Measurements from ENCODE around the gene NMNAT1. TPM values are rescaled to one million over a fixed set of nuclear protein-coding genes. Genes with fewer than 3 reads are reported as not detected.

The NMNAT1 gene
- polyA plus RNA-seq, 2 of the 4 experiments (the other 2 are of a cell fraction) = 3.2 to 4.9 TPM

- Histone ChIP-seq H3K4me2 (no peak overlapping the region), H3K4me1 (no peaks in the 10 kb centered on the region), H3K9me3 (no peaks in the 10 kb centered on the region), H3K27ac (no peak overlapping the region), H3K4me3 (no peak overlapping the region)
- TF ChIP-seq ZNF302 (CRISPR knock-in tag; IDR thresholded peaks at IDR 0.05) (no peak), NPAS2 (CRISPR knock-in tag; IDR thresholded peaks at IDR 0.05; ENCODE audit: borderline replicate concordance) (no peak), KDM5A (IDR thresholded peaks at IDR 0.05) (no peak), KDM1A (IDR thresholded peaks at IDR 0.05; ENCODE audit: low read depth) (no peak), JUNB (IDR thresholded peaks at IDR 0.05) (no peak), CHD4 (IDR thresholded peaks at IDR 0.05; ENCODE audit: borderline replicate concordance) (no peak), ZSCAN20 (CRISPR knock-in tag; IDR thresholded peaks at IDR 0.05) (no peak), HOXA7 (CRISPR knock-in tag; IDR thresholded peaks at IDR 0.05) (no peak), CHD2 (IDR thresholded peaks at IDR 0.05; ENCODE audit: low read length, partially characterized antibody) (no peak), CEBPB (IDR thresholded peaks at IDR 0.05) (no peak), BHLHE40 (IDR thresholded peaks at IDR 0.05; ENCODE audit: low read depth, low read length) (no peak), MAZ (IDR thresholded peaks at IDR 0.05; ENCODE audit: borderline replicate concordance, low read depth, low read length) (no peak)
- no peak for FAIRE-seq
- no peak for ATAC-seq
- WGBS (ENCODE audit: missing lambda C conversion rate) = 45% methylated on average over 6 of the region's 6 CpGs
- POLR2A ChIA-PET = no interaction called here
- CTCF ChIA-PET = no interaction called here
- DNase-seq (ENCODE audit: low read depth in 1 of 2, low spot score in 1 of 2) = no peak
Measured at GRCh38 chr1:9985001-9985400, 41.7 kb downstream of the NMNAT1 start.

DNA sequence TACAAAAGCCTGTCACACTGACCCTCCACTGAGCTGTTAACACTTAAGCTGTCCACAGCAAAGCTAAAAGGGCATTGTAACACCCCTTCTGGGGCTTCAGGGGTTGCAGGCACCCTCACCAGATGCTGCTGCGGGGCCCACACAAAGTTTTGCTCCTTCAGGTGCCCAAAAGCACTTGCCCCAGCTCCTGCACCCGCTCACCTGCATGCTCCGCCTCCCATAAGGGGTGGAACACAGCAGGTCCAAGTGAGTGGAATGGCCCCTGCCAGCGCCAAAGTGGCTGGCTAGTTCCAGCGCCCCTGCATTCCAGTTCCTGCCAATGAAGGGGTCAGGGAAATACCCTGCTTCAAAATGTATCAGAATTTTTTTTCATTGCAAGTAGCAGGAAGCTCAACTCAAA is 46.5 kb downstream of the NMNAT1 start:
- ChIA-PET CTCF (interaction anchor here (1.0 kb wide), 1 partner anchor 163 kb away, joined by 3 read pairs; no protein-coding TSS in a partner anchor), POLR2A (no interaction called here)
- DNase-seq (ENCODE audit: low read depth in 1 of 2, low spot score in 1 of 2) = no peak
- no peak for TF ChIP-seq RARB (CRISPR knock-in tag; IDR thresholded peaks at IDR 0.05)
- no peak for TF ChIP-seq KDM1A (IDR thresholded peaks at IDR 0.05; ENCODE audit: low read depth)
- TF ChIP-seq EHF (CRISPR knock-in tag; IDR thresholded peaks at IDR 0.05) = no peak
- TF ChIP-seq, protein P1, sequence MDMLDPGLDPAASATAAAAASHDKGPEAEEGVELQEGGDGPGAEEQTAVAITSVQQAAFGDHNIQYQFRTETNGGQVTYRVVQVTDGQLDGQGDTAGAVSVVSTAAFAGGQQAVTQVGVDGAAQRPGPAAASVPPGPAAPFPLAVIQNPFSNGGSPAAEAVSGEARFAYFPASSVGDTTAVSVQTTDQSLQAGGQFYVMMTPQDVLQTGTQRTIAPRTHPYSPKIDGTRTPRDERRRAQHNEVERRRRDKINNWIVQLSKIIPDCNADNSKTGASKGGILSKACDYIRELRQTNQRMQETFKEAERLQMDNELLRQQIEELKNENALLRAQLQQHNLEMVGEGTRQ (IDR thresholded peaks at IDR 0.05) = no peak
- TF ChIP-seq MAFK (IDR thresholded peaks at IDR 0.05; ENCODE audit: partially characterized antibody) = no peak
- TF ChIP-seq POLR2AphosphoS2 (conservative IDR thresholded peaks at IDR 0.05; ENCODE audit: low read length) = no peak
- TF ChIP-seq RCOR1 (IDR thresholded peaks at IDR 0.05; ENCODE audit: low read depth, low read length) = no peak
- TF ChIP-seq RNF2 (IDR thresholded peaks at IDR 0.05; ENCODE audit: borderline replicate concordance, low read depth) = no peak
- TF ChIP-seq ESRRA (IDR thresholded peaks at IDR 0.05; ENCODE audit: borderline replicate concordance, low read length) = no peak
- no peak for TF ChIP-seq KDM5A (IDR thresholded peaks at IDR 0.05)
- TF ChIP-seq CHD2 (IDR thresholded peaks at IDR 0.05; ENCODE audit: low read length, partially characterized antibody) = no peak
- TF ChIP-seq MAZ (IDR thresholded peaks at IDR 0.05; ENCODE audit: borderline replicate concordance, low read depth, low read length) = no peak
- no peak for TF ChIP-seq RFX5 (IDR thresholded peaks at IDR 0.05)
- no peak for TF ChIP-seq HDAC2 (IDR thresholded peaks at IDR 0.05)
- Histone ChIP-seq H3K4me3 (no peak overlapping the region), H3K9me3 (no peaks in the 10 kb centered on the region), H3K4me2 (no peak overlapping the region), H3K27ac (no peak overlapping the region), H3K4me1 (no peaks in the 10 kb centered on the region)
- ATAC-seq = no peak
- FAIRE-seq = no peak
- 63% methylated on average over 3 of the region's 5 CpGs for WGBS (ENCODE audit: missing lambda C conversion rate)

DNA sequence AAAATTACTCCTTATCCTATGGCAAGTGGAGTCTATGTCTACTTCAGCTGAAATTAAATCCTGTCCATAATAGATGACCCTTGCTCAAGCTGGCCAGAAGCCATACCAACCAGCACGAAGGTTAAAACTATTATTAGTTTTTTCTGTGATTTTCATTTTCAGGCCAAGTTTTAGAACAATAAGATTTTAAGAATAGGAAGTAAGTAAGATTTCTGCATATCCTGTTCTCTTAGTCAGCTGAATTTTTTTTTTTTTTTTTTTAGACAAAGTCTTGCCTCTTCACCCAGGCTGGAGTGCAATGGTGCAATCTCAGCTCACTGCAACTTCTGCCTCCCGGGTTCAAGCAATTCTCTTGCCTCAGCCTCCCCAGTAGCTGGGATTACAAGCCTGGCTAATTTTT is 47.7 kb downstream of the NMNAT1 start:
- no peak for ATAC-seq
- no peak overlapping the region for H3K27ac ChIP-seq
- DNase-seq (ENCODE audit: low read depth in 1 of 2, low spot score in 1 of 2) = no peak
- TF ChIP-seq RCOR1 (IDR thresholded peaks at IDR 0.05; ENCODE audit: low read depth, low read length) = no peak
- TF ChIP-seq ATOH8 (CRISPR knock-in tag; IDR thresholded peaks at IDR 0.05; ENCODE audit: low read depth) = no peak
- TF ChIP-seq ESRRA (IDR thresholded peaks at IDR 0.05; ENCODE audit: borderline replicate concordance, low read length) = no peak
- TF ChIP-seq KDM5A (IDR thresholded peaks at IDR 0.05) = no peak
- no peak for TF ChIP-seq PBX3 (IDR thresholded peaks at IDR 0.05)
- H3K4me3 ChIP-seq = no peak overlapping the region
- H3K4me2 ChIP-seq = no peak overlapping the region
- ChIA-PET CTCF (interaction anchor here (0.6 kb wide), 1 partner anchor 108 kb away, joined by 3 read pairs; no protein-coding TSS in a partner anchor), POLR2A (no interaction called here)
- H3K4me1 ChIP-seq = no peaks in the 10 kb centered on the region
- no peaks in the 10 kb centered on the region for H3K9me3 ChIP-seq
- no peak for FAIRE-seq
- 43% methylated on average over 2 of the region's 2 CpGs for WGBS (ENCODE audit: missing lambda C conversion rate)

Measured in A549 (cell line).